Middle frontal gyrus (tissue), 1 donor: ENCODE measurements around the gene SRM.
"Not testable (repeated sequence)": the region's sequence is repeated elsewhere in the genome, so short reads cannot be mapped to it uniquely, and the experiment has no call there.

Source experiments
- DNase-seq: peaks from one replicate; pipeline ENCODE4 v3.0.0-alpha.2; 2015; ENCODE audit warnings: low spot score; ENCODE audit errors: extremely low spot score

SRM gene

DNA sequence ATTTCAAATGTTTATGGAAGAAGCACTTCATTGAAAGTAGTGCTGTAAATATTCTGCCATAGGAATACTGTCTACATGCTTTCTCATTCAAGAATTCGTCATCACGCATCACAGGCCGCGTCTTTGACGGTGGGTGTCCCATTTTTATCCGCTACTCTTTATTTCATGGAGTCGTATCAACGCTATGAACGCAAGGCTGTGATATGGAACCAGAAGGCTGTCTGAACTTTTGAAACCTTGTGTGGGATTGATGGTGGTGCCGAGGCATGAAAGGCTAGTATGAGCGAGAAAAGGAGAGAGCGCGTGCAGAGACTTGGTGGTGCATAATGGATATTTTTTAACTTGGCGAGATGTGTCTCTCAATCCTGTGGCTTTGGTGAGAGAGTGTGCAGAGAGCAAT is 36.6 kb downstream of the SRM start:
- no peak for DNase-seq

DNA sequence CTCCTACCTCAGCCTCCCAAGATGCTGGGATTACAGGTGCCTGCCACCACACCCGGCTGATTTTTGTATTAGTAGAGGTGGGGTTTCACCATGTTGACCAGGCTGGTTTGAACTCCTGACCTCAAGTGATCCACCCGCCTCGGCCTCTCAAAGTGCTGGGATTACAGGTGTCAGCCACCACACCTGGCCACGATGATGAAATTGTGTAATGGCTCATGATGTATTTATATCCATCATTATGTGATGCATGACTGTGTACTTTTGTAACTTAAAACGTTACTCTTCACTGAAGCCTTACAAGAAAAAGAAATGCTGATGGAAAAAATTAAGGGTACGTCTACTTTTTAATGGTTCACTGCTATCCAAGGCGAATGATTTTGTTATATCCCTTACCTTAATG is 39.8 kb downstream of the SRM start:
- DNase-seq = no peak

DNA sequence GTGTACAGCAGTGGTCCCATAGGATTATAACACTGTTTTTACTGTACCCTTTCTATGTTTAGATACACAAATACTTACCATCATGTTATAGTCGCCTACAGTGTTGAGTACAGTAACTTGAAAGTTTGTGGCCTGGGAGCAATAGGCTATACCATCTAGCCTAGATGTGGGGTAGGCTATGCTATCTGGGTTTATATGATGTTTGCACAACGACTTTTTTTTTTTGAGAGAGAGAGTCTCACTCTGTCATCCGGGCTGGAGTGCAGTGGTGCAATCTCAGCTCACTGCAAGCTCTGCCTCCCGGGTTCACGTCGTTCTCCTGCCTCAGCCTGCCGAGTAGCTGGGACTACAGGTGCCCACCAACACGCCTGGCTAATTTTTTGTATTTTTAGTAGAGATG is 40.5 kb downstream of the SRM start:
- DNase-seq = not testable (repeated sequence)

DNA sequence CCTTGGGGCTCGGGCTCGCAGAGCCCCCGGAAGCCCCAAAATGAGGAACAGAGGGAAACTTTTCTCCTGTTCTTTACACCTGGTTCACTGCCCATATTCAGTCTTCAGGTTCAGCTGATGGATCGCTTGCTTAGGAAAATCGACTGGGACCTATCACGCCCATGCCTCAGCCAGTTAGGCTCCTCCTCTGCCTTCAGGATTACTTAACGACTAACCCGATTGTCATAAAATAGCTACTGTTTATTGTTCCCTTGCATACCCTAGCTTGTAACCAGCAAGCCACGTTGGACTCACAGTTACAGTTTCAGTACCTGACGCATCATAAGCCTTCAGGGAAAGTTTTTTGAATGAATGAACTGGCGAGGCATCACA is 46.7 kb downstream of the SRM start:
- DNase-seq = no peak

DNA sequence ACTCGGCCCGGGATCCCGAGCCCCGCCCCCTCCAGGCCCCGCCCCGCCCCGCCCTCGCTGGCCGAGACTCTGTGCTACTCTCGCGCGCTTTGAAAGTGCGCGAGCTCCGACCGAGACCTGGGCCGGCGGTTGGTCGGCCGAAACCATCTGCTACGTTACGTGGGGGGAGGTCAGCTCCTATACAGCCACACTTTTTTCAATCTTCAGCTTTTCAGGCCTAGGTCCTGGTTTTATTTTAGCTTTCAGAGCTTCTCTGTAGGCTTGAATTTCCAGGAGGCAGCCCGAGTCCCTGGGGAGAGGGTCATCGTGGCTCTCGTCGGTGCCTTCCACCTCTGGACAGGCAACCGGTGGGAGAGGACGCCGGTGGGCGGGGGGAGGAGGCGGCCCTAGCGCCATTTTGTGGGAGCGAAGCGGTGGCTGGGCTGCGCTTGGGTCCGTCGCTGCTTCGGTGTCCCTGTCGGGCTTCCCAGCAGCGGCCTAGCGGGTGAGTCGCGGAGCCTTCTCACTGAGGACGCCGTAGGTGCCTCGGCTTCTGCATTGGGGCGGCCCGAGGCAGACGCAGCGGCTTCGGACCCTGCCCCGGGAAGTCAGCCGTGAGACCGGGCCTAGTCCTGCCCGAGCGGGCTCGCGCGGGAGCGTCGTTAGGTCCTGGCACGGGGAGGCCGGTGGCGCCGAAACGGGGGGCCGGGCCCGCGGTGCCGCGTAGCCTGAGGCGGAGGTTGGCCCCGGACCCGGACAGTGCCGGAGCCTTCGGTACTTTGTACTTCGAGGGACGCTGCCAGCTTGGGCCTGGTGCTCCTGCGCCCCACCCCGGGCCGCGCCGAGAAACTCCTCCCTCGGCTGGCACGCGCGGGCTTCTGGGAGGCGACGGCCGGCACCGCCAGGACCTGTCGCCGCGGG is 47.3 kb downstream of the SRM start, which contains the start of gene TARDBP:
Gene TARDBP, plus strand, starts transcription at position 395 of the 900 bp plus-strand sequence. CDS start 1,074 bp downstream, outside the sequence.
- DNase-seq = peak; percentile 82
